HG03457 (cell line): ENCODE results near the gene S100G.

ENCODE experiments used
- ATAC-seq: cut with Tn5 transposase; IDR thresholded peaks from one replicate; pipeline ENCODE4 v1.9.1; 2021; ENCODE audit warnings: moderate number of reproducible peaks; ENCODE audit not compliant: unreplicated experiment

S100G gene

GRCh38 chrX:16646366-16647138 lies 3.4 kb upstream of the S100G start:
- no peak for ATAC-seq

DNA sequence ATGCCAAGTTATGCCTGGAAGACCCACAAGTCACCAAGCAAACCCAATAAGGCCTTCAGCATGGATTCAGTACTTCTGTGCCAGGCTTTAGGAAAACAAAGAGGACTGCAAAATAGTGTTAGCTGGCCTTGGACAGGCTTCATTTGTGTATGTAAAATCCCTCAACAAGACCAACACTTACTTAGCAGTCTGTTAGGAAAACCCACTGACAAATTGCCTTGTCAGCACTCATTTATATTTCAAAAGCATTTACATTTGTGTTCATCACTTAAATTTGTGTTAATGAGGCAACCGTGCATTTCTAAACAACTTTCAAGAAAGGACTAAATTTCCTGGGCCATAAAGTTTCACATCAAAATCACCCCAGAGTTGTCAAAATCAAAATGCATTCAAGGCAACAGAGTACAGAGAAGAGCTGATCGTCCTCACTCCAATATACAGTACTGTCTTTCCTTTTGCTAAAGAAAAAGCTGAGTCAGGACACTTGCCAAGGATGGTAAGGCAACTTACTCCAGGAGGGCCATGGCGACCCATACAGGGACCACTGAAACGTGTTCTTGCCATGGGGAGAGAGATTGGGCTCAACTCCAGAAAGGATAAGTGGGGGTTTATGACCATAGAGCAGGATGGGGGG lies 1.6 kb downstream of the S100G start:
- ATAC-seq: no peak

DNA sequence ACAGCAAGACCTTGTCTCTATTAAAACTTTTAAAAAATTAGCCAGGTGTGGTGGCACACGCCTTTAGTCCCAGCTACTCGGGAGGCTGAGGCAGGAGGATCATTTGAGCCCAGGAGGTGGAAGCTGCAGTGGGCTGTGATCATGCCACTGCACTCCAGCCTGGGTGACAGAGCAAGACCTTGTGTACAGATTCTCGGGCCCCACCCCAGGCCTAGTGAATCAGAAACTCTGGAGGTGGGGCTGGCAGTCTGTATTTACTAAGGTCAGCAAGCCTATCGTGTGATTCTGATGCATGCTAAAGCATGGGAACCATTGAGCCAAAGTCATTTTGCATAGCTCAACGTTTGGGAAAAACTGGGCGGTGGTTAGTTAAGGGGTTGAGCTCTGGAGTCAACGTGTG lies 3.5 kb downstream of the S100G start:
- ATAC-seq: no peak

DNA sequence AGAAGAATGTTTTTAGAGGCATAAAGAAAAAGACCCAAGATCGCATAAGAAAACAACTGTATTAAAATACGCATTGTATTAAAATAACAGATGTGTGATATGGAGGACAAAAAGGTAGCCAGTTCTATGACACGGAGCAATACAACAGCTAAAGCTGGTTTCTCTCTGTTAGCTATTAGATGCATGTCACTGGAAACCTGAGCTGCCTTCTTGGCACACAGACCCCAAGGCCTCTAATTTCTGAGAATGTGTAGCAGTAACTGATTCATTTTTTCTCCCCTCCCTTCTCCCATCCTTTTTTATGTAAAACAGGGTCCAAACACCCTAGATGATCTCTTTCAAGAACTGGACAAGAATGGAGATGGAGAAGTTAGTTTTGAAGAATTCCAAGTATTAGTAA lies 4.1 kb downstream of the S100G start:
- ATAC-seq: no peak

DNA sequence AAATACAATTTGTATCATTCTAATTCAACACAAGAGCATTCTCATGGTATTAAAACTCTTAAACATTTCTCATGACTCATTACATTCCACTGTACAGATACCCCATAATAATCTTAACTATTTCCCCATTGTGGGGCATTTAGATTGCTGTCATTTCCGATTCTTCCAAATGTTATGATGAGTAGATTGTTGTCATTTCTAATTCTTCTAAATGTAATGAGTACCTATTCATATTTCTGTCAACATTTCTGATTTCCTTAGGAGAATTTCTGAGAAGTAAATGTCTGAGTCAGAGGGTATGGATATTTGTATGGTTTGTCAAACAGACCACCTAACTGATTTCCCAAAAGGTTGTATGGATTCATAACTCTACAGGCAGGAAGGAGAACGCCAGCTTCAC lies 8.3 kb downstream of the S100G start:
- ATAC-seq: no peak

GRCh38 chrX:16659321-16659720 lies 9.4 kb downstream of the S100G start:
- ATAC-seq: no peak

GRCh38 chrX:16661495-16661894 lies 11.5 kb downstream of the S100G start:
- ATAC-seq: no peak

DNA sequence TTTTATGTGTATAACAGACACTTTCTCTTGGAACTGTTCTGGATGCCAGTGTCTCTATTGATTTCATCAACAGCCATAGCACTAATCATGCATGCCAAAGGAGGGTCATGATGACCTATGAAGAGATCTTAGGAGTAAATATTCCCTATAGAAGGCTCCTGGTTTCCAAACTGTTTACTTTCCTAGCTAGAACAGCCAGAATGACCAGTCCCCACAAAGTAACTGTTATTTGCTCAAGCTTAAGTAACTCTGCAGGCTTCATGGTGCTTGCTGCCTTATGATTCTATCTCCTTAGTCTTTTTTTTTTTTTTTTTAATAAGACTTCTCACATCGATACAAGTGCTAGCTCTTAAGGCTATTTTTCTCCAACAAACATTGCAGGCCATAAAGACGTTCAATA lies 12.4 kb downstream of the S100G start:
- no peak for ATAC-seq

DNA sequence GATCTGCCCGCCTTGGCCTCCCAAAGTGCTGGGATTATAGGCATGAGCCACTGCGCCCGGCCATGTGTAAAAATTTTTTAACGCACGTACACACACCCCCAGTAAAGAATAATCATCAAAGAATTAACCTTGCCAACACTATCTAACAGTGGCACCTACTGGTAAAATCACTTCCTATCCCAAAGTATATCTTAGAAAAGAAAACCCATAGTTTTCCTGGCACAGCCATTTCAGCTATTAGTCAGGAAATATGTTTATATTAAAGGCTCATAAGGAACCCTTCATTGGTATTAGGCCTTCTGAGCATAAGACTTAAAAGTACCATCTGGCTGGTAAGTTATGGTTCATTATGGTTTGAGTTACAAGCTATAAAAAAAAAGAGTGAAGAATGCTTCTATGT lies 14.1 kb downstream of the S100G start:
- ATAC-seq: no peak

- ATAC-seq: no peak
These were observed 14.7 kb downstream of the S100G start for GRCh38 chrX:16664626-16665025.

DNA sequence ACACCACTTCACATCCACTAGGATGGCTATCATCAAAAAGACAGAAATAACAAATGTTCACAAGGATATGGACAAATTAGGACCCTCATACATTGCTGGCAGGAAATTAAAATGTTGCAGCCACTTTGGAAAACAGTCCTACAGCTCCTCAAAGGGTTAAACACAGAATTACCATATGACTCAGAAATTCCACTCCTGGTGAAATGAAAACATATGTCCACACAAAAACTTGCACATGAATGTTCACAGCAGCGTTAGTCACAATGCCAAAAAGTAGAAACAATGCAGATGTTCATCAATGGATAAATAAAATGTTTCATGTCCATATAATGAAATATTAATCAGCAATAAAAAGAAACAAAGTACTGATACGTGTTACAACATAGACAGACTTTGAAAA lies 15.1 kb downstream of the S100G start:
- ATAC-seq: no peak

DNA sequence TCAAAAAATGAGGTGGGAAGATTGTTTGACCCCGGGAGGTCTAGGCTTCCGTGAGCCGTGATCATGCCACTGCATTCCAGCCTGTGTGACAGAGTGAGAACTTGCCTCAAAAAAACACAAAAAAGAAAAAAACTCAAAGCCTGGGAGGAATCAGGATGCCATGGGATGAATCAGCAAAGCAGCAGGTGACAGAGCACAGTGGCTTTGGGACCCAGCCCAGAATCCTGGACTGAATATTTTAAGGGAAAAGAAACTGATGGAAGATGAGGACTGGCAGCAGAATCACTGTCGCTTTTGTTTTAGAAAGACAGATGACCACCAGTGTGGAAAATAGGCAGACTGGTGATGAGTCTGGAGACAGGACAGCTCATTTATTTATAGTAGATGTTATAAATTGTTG lies 16.6 kb downstream of the S100G start:
- no peak for ATAC-seq

GRCh38 chrX:16671005-16671404 lies 21.0 kb downstream of the S100G start:
- ATAC-seq: no peak

- ATAC-seq: no peak
These were observed 28.7 kb downstream of the S100G start for GRCh38 chrX:16678689-16679088.

DNA sequence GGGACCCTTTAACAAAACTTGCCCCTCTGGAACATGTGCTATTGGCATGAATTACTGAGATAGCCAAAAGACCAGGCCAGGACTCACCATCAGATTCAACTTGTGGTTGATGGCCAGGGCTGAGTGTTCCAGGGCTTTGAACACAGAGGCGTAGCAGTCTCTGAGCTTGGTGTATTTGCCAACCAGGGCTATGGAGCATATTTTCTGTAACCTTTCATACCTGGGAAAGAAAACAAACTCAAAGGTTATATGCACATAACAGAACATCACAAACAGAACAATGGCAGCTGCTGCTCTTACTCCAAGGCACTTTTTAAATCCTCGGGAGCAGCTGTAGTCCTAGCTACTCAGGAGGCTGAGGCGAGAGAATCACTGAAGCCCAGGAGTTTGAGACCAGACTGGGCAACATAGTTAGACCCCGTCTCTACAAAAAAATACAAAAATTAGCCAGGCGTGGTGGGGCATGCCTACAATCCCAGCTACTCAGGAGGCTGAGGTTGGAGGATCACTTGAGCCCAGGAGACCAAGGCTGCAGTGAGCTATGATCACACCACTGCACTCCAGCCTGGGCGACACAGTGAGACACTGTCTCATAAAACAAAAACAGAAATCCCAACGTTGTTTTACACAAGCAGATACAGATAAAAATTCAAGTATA lies 33.2 kb downstream of the S100G start:
- ATAC-seq: no peak

DNA sequence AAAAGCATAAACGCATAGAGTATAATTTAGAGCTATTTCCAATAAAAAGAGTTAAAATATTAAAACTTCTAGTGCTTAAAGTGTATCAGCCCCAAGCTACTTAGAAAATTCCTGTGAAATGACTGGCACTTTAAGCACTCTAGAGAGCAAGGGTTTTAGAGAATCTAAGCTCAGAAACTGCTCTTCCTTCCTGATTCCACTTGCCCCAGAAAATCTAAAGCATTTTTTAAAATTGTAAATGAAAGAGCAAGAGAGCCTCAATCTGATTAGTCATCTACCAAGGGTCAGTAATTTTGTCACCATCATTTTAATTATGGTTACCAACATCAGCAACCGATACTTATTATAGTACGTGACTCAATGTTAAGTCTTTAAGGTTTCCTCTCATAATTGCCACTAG lies 37.6 kb downstream of the S100G start:
- ATAC-seq: no peak

DNA sequence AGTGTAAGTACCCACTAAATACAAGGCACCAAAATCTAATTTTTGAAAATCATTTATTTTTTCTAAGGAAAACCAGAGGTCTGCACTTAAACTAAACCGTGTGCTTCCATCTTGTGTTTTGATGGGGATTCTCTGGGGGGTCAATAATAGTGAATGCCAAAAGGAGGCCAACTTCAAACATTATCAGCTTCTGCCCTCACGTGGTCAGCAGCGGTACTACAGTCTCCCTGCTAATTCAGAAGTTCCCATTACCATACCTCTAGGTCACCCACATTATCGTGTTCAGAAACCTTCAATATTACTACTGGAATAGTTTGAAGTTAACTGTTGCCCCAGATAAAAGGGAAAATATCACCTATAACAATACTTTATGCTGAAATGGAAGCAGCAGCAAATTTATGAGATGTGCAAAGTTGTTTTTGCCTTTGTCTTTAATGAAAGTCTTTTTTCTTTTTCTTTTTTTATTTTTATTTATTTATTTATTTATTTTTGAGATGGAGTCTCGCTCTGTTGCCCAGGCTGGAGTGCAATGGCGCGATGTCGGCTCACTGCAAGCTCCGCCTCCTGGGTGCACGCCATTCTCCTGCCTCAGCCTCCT lies 45.2 kb downstream of the S100G start:
- ATAC-seq: no peak

GRCh38 chrX:16696956-16697355 lies 47.0 kb downstream of the S100G start:
- ATAC-seq: no peak

GRCh38 chrX:16699389-16699788 lies 49.4 kb downstream of the S100G start:
- no peak for ATAC-seq

DNA sequence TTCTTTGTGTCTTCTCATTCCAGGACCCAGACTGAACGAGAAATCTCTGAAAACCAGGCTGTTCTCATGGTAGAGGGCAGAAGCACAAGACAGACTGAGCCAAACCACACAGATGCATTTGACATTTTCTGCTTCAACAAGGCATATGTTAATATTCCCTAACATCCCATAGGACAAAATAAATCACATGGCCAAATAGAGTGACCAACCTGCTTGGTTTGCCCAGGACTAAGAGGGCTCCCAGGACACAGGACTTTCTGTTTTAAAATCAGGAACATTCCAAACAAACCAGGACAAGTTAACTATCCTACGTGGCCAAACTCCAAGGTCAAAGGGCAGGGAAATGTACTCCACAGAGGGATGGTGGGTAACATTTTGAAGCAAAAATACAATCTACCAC lies 50.8 kb downstream of the S100G start:
- ATAC-seq: no peak

DNA sequence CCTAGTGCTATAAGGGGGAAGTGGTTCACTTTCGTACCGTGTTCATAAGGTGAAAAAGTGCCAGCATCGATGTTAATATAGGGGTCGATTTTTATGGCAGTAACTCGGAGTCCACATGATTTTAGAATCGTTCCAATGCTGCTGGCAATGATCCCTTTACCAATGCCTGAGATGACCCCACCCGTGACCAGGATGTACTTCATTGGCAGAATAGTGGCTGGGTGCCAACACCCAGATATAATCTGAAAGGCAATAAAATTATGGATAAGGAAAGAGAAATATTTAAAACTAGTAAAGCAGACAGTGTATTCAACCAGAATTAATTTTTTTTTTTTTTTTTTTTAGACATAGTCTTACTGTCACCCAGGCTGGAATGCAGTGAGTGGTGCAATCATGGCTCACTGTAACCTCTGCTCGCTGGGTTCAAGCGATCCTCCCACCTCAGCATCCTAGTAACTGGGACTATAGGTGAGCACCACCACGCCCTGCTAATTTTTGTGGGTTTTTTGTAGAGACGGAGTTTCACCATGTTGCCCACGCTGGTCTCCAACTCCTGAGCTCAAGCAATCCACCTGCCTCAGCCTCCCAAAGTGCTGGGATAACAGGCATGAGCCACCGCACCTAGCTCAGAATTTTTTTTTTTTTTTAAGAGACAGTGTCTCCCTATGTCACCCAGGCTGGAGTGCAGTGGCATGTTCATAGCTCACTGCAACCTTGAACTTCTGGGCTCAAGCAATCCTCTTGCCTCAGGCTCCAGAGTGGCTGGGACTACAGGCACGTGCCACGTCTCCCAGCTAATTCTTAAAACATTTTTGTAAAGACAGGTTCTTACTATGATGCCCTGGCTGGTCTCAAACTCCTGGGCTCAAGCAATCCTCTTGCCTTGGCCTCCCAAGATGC lies 53.0 kb downstream of the S100G start:
- no peak for ATAC-seq
